HG03139 (cell line): Measurements from ENCODE around the gene CHIT1.

Source experiments
- ATAC-seq: cut with Tn5 transposase; IDR thresholded peaks from one replicate; pipeline ENCODE4 v1.9.1; 2021; ENCODE audit not compliant: unreplicated experiment

Gene CHIT1

DNA sequence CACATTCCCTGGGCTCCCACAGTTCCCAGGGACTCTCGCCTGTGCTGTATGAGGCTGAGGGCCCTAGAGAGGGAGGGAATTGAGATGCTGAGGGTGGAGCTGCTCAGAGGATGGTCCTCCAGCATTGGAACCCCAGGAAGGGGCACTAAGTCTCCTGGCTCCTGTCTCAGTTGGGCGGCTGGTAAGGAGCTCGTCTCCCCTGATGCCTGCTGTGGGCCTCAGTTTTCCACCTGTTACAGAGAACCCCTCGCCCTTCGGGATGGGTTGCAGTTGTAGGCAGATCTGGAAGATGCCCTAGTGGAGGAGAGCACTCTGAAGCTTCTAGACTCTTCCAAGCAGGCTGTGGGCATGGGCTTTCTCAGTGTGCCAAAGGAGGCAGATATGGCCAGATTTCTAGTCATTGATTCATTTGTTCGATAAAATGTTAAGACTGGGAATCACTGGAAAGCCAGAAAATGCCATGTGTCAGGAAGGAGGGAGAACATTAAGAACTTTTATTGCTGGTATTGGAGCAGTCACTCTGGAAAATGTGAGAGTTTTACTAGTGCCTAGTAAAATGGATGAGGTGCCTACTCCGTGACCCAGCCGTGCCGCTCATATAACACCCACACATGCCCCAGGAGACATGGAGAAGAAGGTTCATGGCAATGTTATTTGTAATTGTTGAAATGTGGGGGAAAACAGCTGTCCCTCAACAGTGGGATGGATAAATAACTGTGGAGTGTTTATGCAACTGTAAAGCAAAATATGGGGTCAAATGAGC, 53.0 kb downstream of the CHIT1 start:
- ATAC-seq = no peak

GRCh38 chr1:203175827-203176241, 53.6 kb downstream of the CHIT1 start:
- ATAC-seq = no peak

GRCh38 chr1:203175237-203175826, 54.1 kb downstream of the CHIT1 start, which contains the start of gene MYBPH:
Gene MYBPH (minus strand): TSS chr1:203175826. CDS start chr1:203175755, 71 bp downstream.
- no peak for ATAC-seq

DNA sequence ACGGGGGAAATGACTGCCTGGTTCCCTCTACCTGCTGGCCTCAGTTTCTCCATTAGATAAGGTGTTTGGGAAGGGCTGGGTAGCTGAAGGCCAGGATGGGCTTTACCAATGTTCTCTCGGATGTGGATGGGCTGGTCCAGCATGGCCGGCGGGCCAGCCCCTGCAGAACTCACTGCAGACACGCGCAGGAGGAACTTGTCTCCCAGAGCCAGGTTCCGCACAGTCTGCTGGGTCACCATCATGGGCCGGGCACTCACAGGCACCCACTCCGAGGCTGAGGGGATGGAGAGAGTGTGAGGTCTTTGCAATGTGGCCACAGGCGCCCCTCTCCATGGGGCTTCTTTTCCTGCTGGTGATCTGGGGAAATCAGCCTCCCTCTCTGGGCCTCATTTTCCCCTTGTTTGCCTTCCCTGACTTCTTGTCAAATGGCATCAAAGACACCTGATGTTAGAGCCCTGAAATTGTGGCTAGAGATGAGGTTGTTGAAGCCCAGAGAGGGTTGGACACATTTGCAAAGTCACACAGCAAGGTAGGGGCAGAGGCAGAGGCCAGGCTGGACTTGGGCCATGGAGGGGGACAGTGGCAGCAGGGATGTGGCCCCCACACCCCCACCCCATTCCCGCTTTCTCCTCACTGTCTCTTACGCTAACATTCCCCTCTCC, 55.0 kb downstream of the CHIT1 start:
- ATAC-seq = no peak

GRCh38 chr1:203173566-203173965, 55.9 kb downstream of the CHIT1 start:
- peak; percentile 81 for ATAC-seq

DNA sequence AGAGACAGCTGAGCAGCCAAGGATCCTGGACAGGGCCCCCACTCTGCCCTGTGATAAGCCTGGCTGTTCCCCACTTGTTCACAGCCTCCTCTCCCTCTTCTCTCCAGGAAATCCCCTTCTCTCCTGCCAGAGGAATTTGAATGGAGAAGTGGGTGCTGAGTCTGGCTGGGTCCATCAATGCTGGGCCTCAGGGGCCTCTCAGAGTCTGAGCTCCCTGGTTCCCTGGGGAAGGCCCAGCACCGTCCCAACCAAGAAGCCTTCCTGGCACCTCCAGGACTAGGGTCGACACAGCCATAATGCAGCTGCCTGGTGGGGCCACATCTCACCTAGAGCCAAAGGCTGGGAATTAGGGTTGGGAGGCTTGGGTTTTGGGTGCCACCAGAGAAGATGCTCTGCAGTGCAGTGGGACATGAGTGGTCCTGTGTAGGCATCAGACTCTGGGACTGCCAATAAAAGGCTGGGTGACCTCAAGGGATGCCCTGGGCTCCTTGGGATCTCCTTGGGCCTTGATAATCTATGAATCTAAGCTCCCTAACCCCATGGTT, 56.4 kb downstream of the CHIT1 start:
- ATAC-seq = no peak

DNA sequence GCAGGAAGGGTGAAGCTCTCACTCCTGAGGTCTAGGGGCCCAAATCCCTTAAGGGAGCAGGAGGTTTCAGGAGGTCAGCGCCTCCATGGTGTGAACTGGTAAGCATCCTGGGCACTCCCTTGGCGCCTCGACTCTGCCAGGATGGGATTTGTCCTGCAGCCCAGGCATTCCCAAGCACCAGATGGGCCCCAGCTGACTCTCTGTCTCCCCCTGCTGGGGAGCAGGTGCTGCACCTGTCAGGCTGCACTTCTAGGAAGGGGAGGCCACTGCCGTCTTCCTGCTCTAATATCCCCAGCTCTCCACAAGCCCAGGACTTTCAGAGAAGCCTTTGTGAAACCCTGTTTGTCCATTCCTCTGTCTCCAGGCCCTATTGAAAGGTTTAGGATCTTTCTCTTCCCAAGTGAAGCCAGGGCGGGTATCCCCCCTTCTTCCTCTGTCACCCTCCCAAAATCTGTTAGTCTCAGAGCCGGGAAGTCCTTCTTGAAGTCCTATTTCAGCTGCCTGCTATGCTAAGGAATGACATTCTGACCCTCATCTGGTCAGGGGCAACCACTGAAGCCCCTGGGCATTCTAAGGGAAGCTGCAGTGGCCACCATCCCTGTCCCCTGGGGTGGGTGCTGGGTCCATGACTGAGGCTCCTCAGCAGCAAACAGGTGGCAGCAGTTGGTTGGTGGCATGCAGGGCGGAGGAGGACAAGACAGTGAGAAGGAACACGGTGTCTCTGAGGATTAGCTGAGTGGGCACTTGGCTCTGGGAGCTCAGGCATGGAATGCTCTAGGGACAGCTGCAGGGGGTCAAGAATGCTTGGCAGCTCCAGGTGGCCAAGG, 57.1 kb downstream of the CHIT1 start:
- ATAC-seq = no peak

DNA sequence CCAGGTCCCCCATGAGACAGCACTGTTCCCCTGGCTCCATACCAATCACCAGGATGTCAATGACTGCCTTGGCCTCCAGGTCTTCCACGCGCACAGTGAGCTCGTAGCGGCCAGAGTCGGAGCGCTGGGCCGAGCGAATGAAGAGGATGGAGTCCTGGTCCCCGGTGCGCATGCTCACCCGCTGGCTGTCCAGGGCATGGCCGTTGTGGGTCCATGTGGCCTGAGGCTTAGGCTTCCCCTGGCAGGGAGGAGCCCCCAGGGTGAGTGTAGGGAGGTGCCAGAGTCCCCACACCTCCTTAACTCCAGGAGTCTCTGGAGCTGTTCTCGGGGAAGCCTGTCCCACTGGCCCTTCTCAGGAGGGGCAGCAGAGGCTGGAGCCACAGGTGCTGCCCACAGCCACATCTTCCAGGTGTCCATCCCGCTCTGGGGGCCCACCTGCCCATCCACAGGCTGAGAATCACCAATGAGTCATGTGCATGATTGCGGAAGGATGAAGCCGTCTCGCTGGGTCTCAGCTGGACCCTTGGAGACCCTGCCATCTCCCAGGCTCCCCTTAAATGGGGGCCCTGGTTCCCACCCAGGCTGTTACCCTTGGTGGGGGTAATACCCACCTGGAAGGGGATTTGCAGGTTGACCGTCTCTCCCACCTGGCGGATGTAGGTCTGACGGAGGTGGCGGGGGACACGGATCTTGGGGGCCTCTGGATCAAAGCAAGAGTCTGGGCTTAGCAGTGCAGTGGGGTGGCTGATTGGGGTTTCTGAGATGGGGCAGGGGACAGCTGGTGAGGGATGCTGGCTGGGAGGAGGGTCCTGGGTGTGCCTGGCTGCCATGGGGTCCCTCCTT, 57.9 kb downstream of the CHIT1 start:
- no peak for ATAC-seq

DNA sequence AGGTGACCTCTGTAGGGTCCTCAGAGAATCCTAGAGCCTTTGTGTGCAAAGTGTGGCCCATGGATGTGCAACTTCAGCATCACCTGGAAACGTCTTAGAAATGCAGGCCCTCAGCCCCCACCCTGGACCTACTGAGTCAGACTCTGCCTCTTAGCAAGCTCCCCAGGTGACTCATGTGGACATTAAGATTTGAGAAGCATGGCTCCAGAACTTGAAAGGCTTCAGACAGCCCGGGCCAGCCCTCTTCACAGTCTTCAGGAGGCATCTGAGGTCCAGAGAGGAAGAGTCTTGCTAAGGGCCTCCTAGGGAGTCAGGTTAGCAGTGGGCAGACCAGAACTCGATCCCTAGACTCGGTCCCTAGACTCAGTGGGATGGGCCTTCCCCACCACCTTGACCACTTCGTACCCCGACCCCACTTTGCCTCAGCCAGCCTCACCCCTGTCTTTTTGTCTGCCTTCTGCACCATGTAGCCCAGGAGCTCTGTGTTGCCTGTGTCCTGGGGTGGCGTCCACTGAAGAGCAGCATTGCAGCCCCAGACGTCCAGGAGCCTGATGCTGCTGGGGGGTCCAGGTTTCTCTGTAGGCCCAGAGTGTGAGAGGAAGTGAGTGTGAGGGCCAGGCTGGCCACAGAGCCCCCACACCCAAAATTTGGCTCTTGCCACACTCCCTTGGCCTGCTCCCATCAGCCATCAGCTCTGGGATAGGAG, 58.7 kb downstream of the CHIT1 start:
- ATAC-seq = no peak

DNA sequence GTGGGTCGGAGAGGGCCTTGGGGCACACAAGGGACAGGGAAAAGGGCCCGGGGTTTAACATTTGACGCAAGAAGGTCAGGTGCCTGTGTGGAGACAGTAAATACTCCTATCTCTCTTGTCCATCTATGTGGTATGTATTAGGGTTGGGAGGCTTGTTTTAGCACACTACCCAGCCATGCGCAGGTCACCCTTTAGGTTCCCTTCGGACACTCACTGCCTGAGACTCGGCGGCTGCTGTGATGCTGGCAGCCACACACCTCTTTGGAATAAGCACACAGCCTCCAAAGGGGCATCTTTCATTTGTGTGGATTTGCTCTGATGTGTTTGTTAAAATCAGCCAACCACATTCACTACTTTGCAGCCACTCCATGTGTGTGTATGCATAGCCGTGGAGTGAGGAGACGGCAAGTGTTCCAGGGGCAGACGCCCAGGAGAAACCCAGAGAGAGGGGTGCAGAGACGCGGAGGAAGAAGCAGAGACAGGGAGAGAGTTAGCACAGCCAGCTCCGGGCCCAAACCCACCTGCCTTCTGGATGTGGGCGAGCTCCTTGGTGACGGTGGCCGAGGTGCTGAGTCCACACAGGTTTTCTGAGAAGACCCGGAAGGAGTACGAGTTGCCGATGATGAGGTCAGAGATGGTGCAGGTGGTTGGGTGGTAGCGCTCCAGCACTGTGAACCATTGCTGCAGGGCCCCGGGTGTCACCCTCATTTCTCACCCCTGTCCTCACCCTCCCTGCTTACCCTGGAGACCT, 59.5 kb downstream of the CHIT1 start:
- ATAC-seq = no peak

DNA sequence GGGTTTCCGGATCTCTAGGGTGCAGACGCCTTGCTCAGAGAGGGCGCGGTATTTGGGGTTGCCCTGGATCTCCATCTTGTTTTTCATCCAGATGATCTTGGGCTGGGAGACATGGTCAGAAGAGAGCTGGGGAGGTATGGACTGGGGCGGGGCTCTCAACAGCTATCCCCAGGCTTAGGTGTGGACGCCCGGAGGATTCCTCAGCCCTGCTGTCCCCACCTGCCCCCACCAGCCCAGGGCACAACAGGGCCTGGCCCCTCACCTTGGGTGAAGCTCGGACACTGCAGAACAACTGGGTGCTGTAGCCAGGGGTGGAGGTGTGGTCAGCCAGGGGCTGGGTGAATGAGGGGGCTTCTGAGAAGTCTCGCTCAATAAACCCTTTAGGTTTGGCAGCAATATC, 60.5 kb downstream of the CHIT1 start:
- no peak for ATAC-seq

DNA sequence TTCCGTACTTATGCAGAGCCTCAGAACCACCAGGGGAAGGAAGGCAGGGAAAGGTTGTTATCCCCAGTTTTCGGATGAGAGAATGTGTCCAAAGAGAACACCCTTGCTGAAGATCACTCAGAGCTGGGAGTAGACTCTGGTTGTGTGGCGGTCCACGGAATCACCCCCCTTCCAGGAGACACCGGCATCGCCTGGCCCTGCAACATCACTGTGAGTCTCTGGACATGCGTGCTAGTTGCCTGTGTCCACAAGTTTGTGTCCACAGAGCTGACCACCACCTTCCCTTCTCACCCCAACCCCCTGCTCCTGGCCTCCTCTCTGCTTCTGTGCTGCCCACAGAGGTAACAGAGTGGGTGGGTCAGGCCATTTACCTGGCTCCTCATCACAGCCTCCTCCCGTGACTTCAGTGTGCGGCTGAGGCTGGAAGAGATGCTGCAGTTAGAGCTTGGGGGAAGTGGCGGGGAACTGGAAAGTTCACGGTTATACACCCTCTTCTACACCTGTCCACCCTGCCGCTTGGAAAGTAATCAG, 61.2 kb downstream of the CHIT1 start:
- no peak for ATAC-seq

- no peak for ATAC-seq
Observed at GRCh38 chr1:203167913-203168200, 61.6 kb downstream of the CHIT1 start.

DNA sequence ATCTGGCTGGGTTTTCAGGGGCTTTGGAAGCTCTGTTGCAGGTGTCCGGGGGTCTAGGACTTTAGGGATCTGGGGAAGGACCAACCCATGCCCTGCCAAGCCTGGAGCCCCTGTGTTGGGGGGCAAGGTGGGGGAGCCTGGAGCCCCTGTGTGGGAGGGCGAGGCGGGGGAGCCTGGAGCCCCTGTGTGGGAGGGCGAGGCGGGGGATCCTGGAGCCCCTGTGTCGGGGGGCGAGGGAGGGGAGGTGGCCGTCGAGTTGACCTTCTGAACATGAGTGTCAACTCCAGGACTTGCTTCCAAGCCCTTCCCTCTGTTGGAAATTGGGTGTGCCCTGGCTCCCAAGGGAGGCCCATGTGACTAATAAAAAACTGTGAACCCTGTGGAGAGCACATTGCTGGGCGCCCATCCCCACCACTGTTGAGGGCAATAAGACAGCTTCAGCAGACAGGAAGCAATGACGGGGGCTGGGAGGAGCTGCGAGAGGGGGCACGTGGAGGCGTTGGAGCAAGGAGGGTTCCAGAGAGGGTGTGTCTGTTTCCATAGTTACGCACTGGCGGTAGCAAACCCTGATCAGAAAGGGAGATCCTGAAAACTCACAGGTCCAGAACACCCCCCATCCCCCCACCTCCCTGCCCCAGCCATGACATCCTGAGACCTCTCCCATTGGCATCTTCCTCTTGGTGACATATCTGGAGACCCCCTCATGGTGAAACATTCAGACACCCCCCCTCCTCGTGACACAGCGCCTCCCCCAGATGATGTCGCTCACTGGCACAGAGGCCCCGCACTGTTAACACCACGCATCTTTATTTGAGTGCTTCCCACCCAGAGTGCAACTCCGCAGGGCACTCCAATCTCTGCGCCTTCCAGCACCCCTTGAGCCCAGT, 62.2 kb downstream of the CHIT1 start:
- no peak for ATAC-seq

- no peak for ATAC-seq
Observed at GRCh38 chr1:203166192-203166940, 63.1 kb downstream of the CHIT1 start.
